WTC11 (cell line): ENCODE measurements around the gene ITGAE. TPM values are rescaled to one million over a fixed set of nuclear protein-coding genes. Genes with fewer than 3 reads are reported as not detected.

Experiments used
- ATAC-seq: fragments of 200-7000 bp; cut with Tn5 transposase; 2 replicates; pipeline ENCODE4 v1.10.0; 2021; ENCODE audit warnings: mild to moderate bottlenecking, moderate library complexity
- CTCF ChIA-PET: fragments of 300-600 bp; sonication (Branson Sonifier 250); formaldehyde crosslinking; loops from one replicate; lab custom pipeline; 2021; ENCODE audit warnings: antibody characterized with exemption; lab: Charles Lee
- POLR2A ChIA-PET: fragments of 350-600 bp; sonication (Branson Sonifier 250); formaldehyde crosslinking; loops from one replicate; lab custom pipeline; 2021; ENCODE audit warnings: antibody characterized with exemption; lab: Charles Lee
- DNase-seq: peaks from one replicate; pipeline ENCODE4 v3.0.0; 2021; ENCODE audit warnings: low spot score
- H3K27ac Mint-ChIP-seq: 2 replicates; pipeline ENCODE4 v1.8.0; 2021; ENCODE audit warnings: mixed read lengths
- H3K27me3 Mint-ChIP-seq: 2 replicates; pipeline ENCODE4 v1.8.0; 2021; ENCODE audit warnings: low read depth, mild to moderate bottlenecking, moderate library complexity, mixed read lengths
- H3K36me3 Mint-ChIP-seq: 2 replicates; pipeline ENCODE4 v1.8.0; 2021; ENCODE audit warnings: mixed read lengths
- H3K4me1 Mint-ChIP-seq: 2 replicates; pipeline ENCODE4 v1.8.0; 2022; ENCODE audit warnings: mixed read lengths
- H3K4me3 Mint-ChIP-seq: 2 replicates; pipeline ENCODE4 v1.8.0; 2021; ENCODE audit warnings: mild to moderate bottlenecking, moderate library complexity, mixed read lengths
- H3K9me3 Mint-ChIP-seq: 2 replicates; pipeline ENCODE4 v1.8.0; 2021; ENCODE audit warnings: mixed read lengths
- AR ChIP-seq: fragments of 250-450 bp; sonication (Bioruptor Pico); IDR thresholded peaks from 2 replicates; pipeline ENCODE4 v1.9.0; 2021; ENCODE audit warnings: mild to moderate bottlenecking
- ATF2 ChIP-seq: sonication (generic); formaldehyde crosslinking; IDR thresholded peaks from 2 replicates; pipeline ENCODE4 v1.8.1; 2022; ENCODE audit warnings: low read depth, missing genetic modification reagents, borderline replicate concordance
- ATF3 ChIP-seq: sonication (generic); formaldehyde crosslinking; conservative IDR thresholded peaks from 2 replicates; pipeline ENCODE4 v1.8.1; 2022; ENCODE audit warnings: mild to moderate bottlenecking, missing genetic modification reagents
- ATF6 ChIP-seq: sonication (generic); formaldehyde crosslinking; IDR thresholded peaks from 2 replicates; pipeline ENCODE4 v1.8.1; 2023; ENCODE audit warnings: mild to moderate bottlenecking, missing genetic modification reagents
- CDX4 ChIP-seq: fragments of 250-450 bp; sonication (Bioruptor Pico); IDR thresholded peaks from 2 replicates; pipeline ENCODE4 v1.9.0; 2021; ENCODE audit warnings: moderate library complexity, mild to moderate bottlenecking, inconsistent platforms, borderline replicate concordance
- IRF2 ChIP-seq: sonication (generic); formaldehyde crosslinking; IDR thresholded peaks from 2 replicates; pipeline ENCODE4 v1.8.0; 2022; ENCODE audit warnings: low read depth, missing genetic modification reagents, borderline replicate concordance
- JAZF1 ChIP-seq: fragments of 250-450 bp; sonication (Bioruptor Pico); IDR thresholded peaks from 2 replicates; pipeline ENCODE4 v1.9.0; 2021; ENCODE audit warnings: moderate library complexity, mild to moderate bottlenecking, inconsistent platforms
- MYBL2 ChIP-seq: sonication (generic); formaldehyde crosslinking; IDR thresholded peaks from 2 replicates; pipeline ENCODE4 v1.8.1; 2023; ENCODE audit warnings: mild to moderate bottlenecking, moderate library complexity, missing genetic modification reagents
- NFE2L1 ChIP-seq: sonication (generic); formaldehyde crosslinking; IDR thresholded peaks from 2 replicates; pipeline ENCODE4 v1.8.1; 2023; ENCODE audit warnings: missing genetic modification reagents
- RELA ChIP-seq: sonication (generic); formaldehyde crosslinking; IDR thresholded peaks from 2 replicates; pipeline ENCODE4 v1.8.1; 2022; ENCODE audit warnings: missing genetic modification reagents, mild to moderate bottlenecking, borderline replicate concordance
- TCF7 ChIP-seq: sonication (generic); formaldehyde crosslinking; IDR thresholded peaks from 2 replicates; pipeline ENCODE4 v1.8.0; 2022; ENCODE audit warnings: mild to moderate bottlenecking, low read depth, missing genetic modification reagents, moderate library complexity
- TEAD4 ChIP-seq: sonication (generic); formaldehyde crosslinking; IDR thresholded peaks from 2 replicates; pipeline ENCODE4 v1.8.0; 2022; ENCODE audit warnings: mild to moderate bottlenecking, missing genetic modification reagents
- ZNF317 ChIP-seq: sonication (generic); formaldehyde crosslinking; IDR thresholded peaks from 2 replicates; pipeline ENCODE4 v1.8.1; 2023; ENCODE audit warnings: low read depth, mild to moderate bottlenecking, moderate library complexity, missing genetic modification reagents, borderline replicate concordance
- ZNF396 ChIP-seq: fragments of 250-450 bp; sonication (Bioruptor Pico); IDR thresholded peaks from 2 replicates; pipeline ENCODE4 v1.8.0; 2021; ENCODE audit warnings: mild to moderate bottlenecking, moderate library complexity, borderline replicate concordance
- ZNF512 ChIP-seq: sonication (generic); formaldehyde crosslinking; IDR thresholded peaks from 2 replicates; pipeline ENCODE4 v1.8.1; 2022; ENCODE audit warnings: missing genetic modification reagents, borderline replicate concordance
- total RNA-seq: library from RNA; stranded (reverse); gene quantifications from 3 replicates; pipeline ENCODE4 v1.2.3, GENCODE V29; 2021

The ITGAE gene
- total RNA-seq, 1 experiment from 2014 or later, result 19.5 TPM

GRCh38 chr17:3718201-3718600 lies 82.8 kb downstream of the ITGAE start (continued):
- no peak for TF ChIP-seq ZNF396
- TF ChIP-seq ZNF512, result no peak
- no peak for TF ChIP-seq NFE2L1 (CRISPR knock-in tag)
- no peak for TF ChIP-seq TEAD4 (CRISPR knock-in tag)
- no peak for TF ChIP-seq MYBL2 (CRISPR knock-in tag)
- TF ChIP-seq ATF3 (CRISPR knock-in tag), result no peak
- no peak for TF ChIP-seq ATF2 (CRISPR knock-in tag)
- TF ChIP-seq TCF7, result no peak
- no peak for TF ChIP-seq ATF6 (CRISPR knock-in tag)
- no peak for TF ChIP-seq ZNF317 (CRISPR knock-in tag)
- TF ChIP-seq AR (CRISPR knock-in tag), result no peak
- TF ChIP-seq, all 79 proteins: peak for 0

- Mint-ChIP-seq H3K4me3 (no peak overlapping the region), H3K27ac (no peak overlapping the region), H3K36me3 (peaks cover 26% of the 10 kb centered on the region), H3K4me1 (no peaks in the 10 kb centered on the region), H3K9me3 (no peaks in the 10 kb centered on the region), H3K27me3 (no peaks in the 10 kb centered on the region)
- TF ChIP-seq CDX4 (CRISPR knock-in tag) (no peak), RELA (CRISPR knock-in tag) (no peak), IRF2 (CRISPR knock-in tag) (no peak), JAZF1 (CRISPR knock-in tag) (no peak)
- POLR2A ChIA-PET, result no interaction called here
- CTCF ChIA-PET, result interaction anchor here (0.6 kb wide), 1 partner anchor 22 kb away, joined by 3 read pairs; no protein-coding TSS in a partner anchor
- no peak for ATAC-seq
- no peak for DNase-seq
These were observed 85.7 kb downstream of the ITGAE start for GRCh38 chr17:3715296-3715695.
